Kidney epithelial cell (primary cell): Measurements from ENCODE around the gene NPHP4. TPM values are rescaled to one million over a fixed set of nuclear protein-coding genes. Genes with fewer than 3 reads are reported as not detected.

Source experiments
- DNase-seq: peaks from one replicate; pipeline ENCODE4 v3.0.0-alpha.2; 2010; ENCODE audit warnings: low read depth
- H3K27me3 ChIP-seq: 2 replicates; pipeline ENCODE4 v1.6.0; 2011; ENCODE audit warnings: low read length; ENCODE audit not compliant: control insufficient read depth, insufficient read depth
- H3K36me3 ChIP-seq: 2 replicates; pipeline ENCODE4 v1.5.1; 2011; ENCODE audit warnings: low read length; ENCODE audit not compliant: control insufficient read depth, insufficient read depth
- H3K4me3 ChIP-seq: 2 replicates; pipeline ENCODE4 v1.5.1; 2011; ENCODE audit warnings: low read depth, mild to moderate bottlenecking, control low read depth, low read length
- CTCF ChIP-seq: IDR thresholded peaks from 2 replicates; pipeline ENCODE4 v1.5.1; 2011; ENCODE audit warnings: mild to moderate bottlenecking, moderate library complexity, low read length, control low read depth, inconsistent platforms; ENCODE audit not compliant: insufficient read depth, poor library complexity, severe bottlenecking
- total RNA-seq: library from RNA; depleted of rRNA; stranded (reverse); fragments of >200 nt; gene quantifications from 2 replicates; pipeline ENCODE4 v1.2.3, GENCODE V29; 2015

The NPHP4 gene
- total RNA-seq, 1 donor from 2014 or later, result 6.6 TPM

GRCh38 chr1:6033124-6033523, 40.9 kb upstream of the NPHP4 start:
- Histone ChIP-seq H3K36me3 (no peaks in the 10 kb centered on the region), H3K27me3 (peaks cover 26% of the 10 kb centered on the region), H3K4me3 (no peak overlapping the region)
- no peak for DNase-seq
- no peak for TF ChIP-seq CTCF

DNA sequence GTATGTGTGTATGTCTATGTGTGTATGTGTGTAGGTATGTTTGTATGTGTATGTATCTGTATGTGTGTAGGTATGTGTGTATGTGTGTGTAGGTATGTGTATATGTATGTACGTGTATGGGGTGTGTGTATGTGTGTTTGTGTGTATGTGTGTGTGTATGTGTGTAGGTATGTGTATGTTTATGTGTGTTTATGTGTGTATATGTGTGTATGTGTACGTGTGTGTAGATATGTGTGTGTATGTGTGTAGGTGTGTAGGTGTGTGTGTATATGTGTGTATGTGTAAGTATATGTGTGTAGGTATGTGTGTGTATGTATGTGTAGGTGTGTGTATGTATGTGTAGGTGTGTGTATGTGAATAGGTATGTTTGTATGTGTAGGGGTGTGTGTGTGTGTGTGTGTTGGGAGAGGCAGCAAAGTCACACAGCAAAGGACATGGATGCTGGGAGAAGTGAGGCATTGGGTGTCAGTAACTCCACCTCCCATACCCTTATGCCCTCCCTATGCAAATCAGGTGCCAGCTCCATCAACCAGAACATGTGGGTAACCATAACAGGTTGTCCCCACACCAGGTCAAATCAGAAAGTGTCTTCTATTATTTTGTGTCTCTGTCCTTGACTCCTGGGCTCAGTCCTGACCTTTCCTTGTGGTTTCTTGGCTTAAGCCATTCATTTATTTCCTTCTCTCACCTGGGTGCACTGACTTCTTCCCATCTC, 38.5 kb upstream of the NPHP4 start:
- DNase-seq, result no peak
- Histone ChIP-seq H3K27me3 (peaks cover 33% of the 10 kb centered on the region), H3K4me3 (no peak overlapping the region), H3K36me3 (no peaks in the 10 kb centered on the region)
- no peak for TF ChIP-seq CTCF

GRCh38 chr1:6030132-6030531, 37.9 kb upstream of the NPHP4 start:
- Histone ChIP-seq H3K4me3 (no peak overlapping the region), H3K27me3 (peaks cover 30% of the 10 kb centered on the region), H3K36me3 (no peaks in the 10 kb centered on the region)
- no peak for DNase-seq
- no peak for TF ChIP-seq CTCF

GRCh38 chr1:6029351-6029750, 37.1 kb upstream of the NPHP4 start:
- no peak for TF ChIP-seq CTCF
- H3K27me3 ChIP-seq, result peaks cover 23% of the 10 kb centered on the region
- no peak overlapping the region for H3K4me3 ChIP-seq
- H3K36me3 ChIP-seq, result no peaks in the 10 kb centered on the region
- DNase-seq, result no peak

- no peak for DNase-seq
Observed at GRCh38 chr1:6028042-6028850, 36.0 kb upstream of the NPHP4 start.

More at GRCh38 chr1:6028042-6028850, 36.0 kb upstream of the NPHP4 start:
- Histone ChIP-seq H3K36me3 (no peaks in the 10 kb centered on the region), H3K27me3 (peaks cover 16% of the 10 kb centered on the region), H3K4me3 (no peak overlapping the region)
- no peak for TF ChIP-seq CTCF
